ENCODE measurements around the gene FGF13.

FGF13 gene

GRCh38 chrX:138651494-138651893 is 60.0 kb downstream of the FGF13 start:
- no peak for DNase-seq

GRCh38 chrX:138648568-138648967 is 62.9 kb downstream of the FGF13 start:
- DNase-seq = no peak

- no peak for DNase-seq
Observed at GRCh38 chrX:138638996-138639395, 72.5 kb downstream of the FGF13 start.
